T-helper 17 cell (primary cell): ENCODE measurements around the gene FUNDC1. TPM values are rescaled to one million over a fixed set of nuclear protein-coding genes. Genes with fewer than 3 reads are reported as not detected.

Experiments
- ATAC-seq: fragments of 150-1000 bp; cut with Tn5 transposase; 2 replicates; pipeline ENCODE4 v1.10.0; 2021; ENCODE audit warnings: mild to moderate bottlenecking, moderate library complexity
- DNase-seq, 3 donors: peaks; one replicate each; pipeline versions ENCODE4 v3.0.0 to v3.0.0-alpha.2; 2020 to 2021
- H3K9me3 ChIP-seq: one replicate; pipeline ENCODE4 v1.7.0; 2013; ENCODE audit warnings: low read length, mild to moderate bottlenecking; ENCODE audit not compliant: control insufficient read depth, poor library complexity, severe bottlenecking
- H3K27ac Mint-ChIP-seq: one replicate; pipeline ENCODE4 v1.8.0; 2022; ENCODE audit warnings: mild to moderate bottlenecking, moderate library complexity, mixed read lengths
- H3K27me3 Mint-ChIP-seq: one replicate; pipeline ENCODE4 v1.8.0; 2022; ENCODE audit warnings: mixed read lengths
- H3K36me3 Mint-ChIP-seq: one replicate; pipeline ENCODE4 v1.8.0; 2022; ENCODE audit warnings: low read depth, mixed read lengths
- H3K4me1 Mint-ChIP-seq: one replicate; pipeline ENCODE4 v1.8.0; 2022; ENCODE audit warnings: mild to moderate bottlenecking, mixed read lengths
- H3K4me3 Mint-ChIP-seq: one replicate; pipeline ENCODE4 v1.8.0; 2022; ENCODE audit warnings: mild to moderate bottlenecking, moderate library complexity, mixed read lengths
- total RNA-seq, 4 donors: library from RNA in 2 of 4; stranded (reverse) in 2 of 4; gene quantifications; one replicate each; pipeline ENCODE4 v1.2.3 and lab custom pipeline; 2022 to 2026

The FUNDC1 gene
- total RNA-seq, 2 donors from 2014 or later, result 5.1 to 5.4 TPM

- no peaks in the 10 kb centered on the region for H3K9me3 ChIP-seq
- H3K36me3 Mint-ChIP-seq, result no peaks in the 10 kb centered on the region
- ATAC-seq, result no peak
Observed at GRCh38 chrX:44514272-44514671, 28.4 kb downstream of the FUNDC1 start.

DNA sequence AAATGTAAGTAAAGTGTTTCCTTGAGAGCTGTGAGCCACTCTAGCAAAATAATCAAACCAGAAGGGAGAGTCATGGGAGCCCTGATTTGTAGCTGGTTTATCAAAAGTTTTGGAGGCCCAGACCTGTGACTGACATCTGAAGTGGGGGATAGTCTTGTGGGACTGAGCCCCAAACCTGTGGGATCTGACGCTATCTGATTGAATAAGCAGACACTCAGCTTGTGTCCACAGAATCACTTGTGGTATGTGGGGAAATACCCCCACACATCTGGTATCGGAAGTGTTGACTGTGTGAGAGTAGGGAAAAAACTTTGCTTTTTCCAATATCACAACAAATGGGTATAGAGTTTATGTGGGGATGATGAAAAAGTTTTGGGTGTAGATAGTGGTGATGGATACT is 35.4 kb downstream of the FUNDC1 start:
- no peak for DNase-seq
- H3K27me3 Mint-ChIP-seq, result no peaks in the 10 kb centered on the region
- no peak overlapping the region for H3K4me3 Mint-ChIP-seq
- no peak for ATAC-seq
- no peaks in the 10 kb centered on the region for H3K9me3 ChIP-seq
- no peak overlapping the region for H3K27ac Mint-ChIP-seq
- H3K36me3 Mint-ChIP-seq, result no peaks in the 10 kb centered on the region
- H3K4me1 Mint-ChIP-seq, result no peaks in the 10 kb centered on the region

More at GRCh38 chrX:44514272-44514671, 28.4 kb downstream of the FUNDC1 start:
- Mint-ChIP-seq H3K4me1 (no peaks in the 10 kb centered on the region), H3K27me3 (no peaks in the 10 kb centered on the region), H3K4me3 (no peak overlapping the region), H3K27ac (no peak overlapping the region)
- DNase-seq, result no peak

DNA sequence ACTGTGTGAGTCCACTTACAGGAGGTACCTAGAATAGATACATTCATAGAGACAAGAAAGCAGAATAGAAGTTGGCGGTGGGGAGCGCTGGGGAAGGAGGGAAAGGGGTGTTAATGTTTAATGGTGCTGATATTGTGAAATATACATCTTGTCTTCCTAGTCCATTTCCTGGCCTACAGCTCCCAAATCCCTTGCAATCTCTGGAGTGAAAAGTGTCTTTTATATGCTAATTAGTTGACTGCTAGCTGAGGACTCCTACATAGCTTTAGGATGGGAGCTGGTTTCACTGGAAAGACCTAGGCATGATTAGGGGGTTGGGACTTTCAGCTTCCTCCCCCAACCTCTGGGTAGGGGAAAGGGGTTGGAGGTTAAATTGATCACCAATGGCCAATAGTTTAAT is 36.0 kb downstream of the FUNDC1 start:
- H3K27me3 Mint-ChIP-seq, result no peaks in the 10 kb centered on the region
- no peak overlapping the region for H3K4me3 Mint-ChIP-seq
- H3K36me3 Mint-ChIP-seq, result no peaks in the 10 kb centered on the region
- DNase-seq (no peak), ATAC-seq (no peak)
- H3K27ac Mint-ChIP-seq, result no peak overlapping the region
- no peaks in the 10 kb centered on the region for H3K4me1 Mint-ChIP-seq
- no peaks in the 10 kb centered on the region for H3K9me3 ChIP-seq

GRCh38 chrX:44503560-44503959 is 39.1 kb downstream of the FUNDC1 start:
- Mint-ChIP-seq H3K27ac (no peak overlapping the region), H3K36me3 (no peaks in the 10 kb centered on the region), H3K4me1 (no peaks in the 10 kb centered on the region), H3K27me3 (no peaks in the 10 kb centered on the region), H3K4me3 (no peak overlapping the region)
- ATAC-seq, result no peak
- H3K9me3 ChIP-seq, result no peaks in the 10 kb centered on the region
- DNase-seq, result no peak

DNA sequence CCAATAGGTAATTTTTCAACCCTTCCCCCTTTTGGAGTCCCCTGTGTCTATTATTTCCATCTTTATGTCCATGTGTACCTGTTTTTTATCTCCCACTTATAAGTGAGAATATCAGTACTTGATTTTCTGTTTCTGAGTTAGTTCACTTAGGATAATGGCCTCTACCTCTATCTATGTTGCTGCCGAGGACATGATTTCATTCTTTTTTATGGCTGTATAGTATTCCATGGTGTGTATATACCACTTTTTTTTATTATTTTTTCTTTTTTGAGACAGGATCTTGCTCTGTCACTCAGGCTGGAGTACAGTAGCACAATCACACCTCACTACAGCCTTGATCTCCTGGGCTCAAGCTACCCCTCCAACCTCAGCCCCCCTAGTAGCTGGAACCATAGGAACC is 47.6 kb downstream of the FUNDC1 start:
- no peak for ATAC-seq
- Mint-ChIP-seq H3K27me3 (no peaks in the 10 kb centered on the region), H3K4me1 (no peaks in the 10 kb centered on the region), H3K27ac (no peak overlapping the region), H3K36me3 (no peaks in the 10 kb centered on the region), H3K4me3 (no peak overlapping the region)
- H3K9me3 ChIP-seq, result no peaks in the 10 kb centered on the region
- DNase-seq, result no peak

- H3K36me3 Mint-ChIP-seq, result no peaks in the 10 kb centered on the region
- H3K4me3 Mint-ChIP-seq, result no peak overlapping the region
- H3K27ac Mint-ChIP-seq, result no peak overlapping the region
- no peaks in the 10 kb centered on the region for H3K4me1 Mint-ChIP-seq
- DNase-seq (no peak), ATAC-seq (no peak)
- H3K27me3 Mint-ChIP-seq, result no peaks in the 10 kb centered on the region
- H3K9me3 ChIP-seq, result no peaks in the 10 kb centered on the region
Observed at GRCh38 chrX:44494357-44494756, 48.3 kb downstream of the FUNDC1 start.

- H3K4me1 Mint-ChIP-seq, result no peaks in the 10 kb centered on the region
- no peak overlapping the region for H3K27ac Mint-ChIP-seq
- no peaks in the 10 kb centered on the region for H3K27me3 Mint-ChIP-seq
Observed at GRCh38 chrX:44489515-44489914, 53.1 kb downstream of the FUNDC1 start.

GRCh38 chrX:44484607-44485146 is 58.0 kb downstream of the FUNDC1 start:
- Mint-ChIP-seq H3K36me3 (no peaks in the 10 kb centered on the region), H3K27me3 (no peaks in the 10 kb centered on the region), H3K4me3 (no peak overlapping the region), H3K27ac (no peak overlapping the region), H3K4me1 (no peaks in the 10 kb centered on the region)
- DNase-seq, result no peak
- no peak for ATAC-seq
- no peaks in the 10 kb centered on the region for H3K9me3 ChIP-seq

More at GRCh38 chrX:44489515-44489914, 53.1 kb downstream of the FUNDC1 start:
- ATAC-seq, result no peak
- DNase-seq, result no peak
- Mint-ChIP-seq H3K36me3 (no peaks in the 10 kb centered on the region), H3K4me3 (no peak overlapping the region)
- H3K9me3 ChIP-seq, result no peaks in the 10 kb centered on the region

DNA sequence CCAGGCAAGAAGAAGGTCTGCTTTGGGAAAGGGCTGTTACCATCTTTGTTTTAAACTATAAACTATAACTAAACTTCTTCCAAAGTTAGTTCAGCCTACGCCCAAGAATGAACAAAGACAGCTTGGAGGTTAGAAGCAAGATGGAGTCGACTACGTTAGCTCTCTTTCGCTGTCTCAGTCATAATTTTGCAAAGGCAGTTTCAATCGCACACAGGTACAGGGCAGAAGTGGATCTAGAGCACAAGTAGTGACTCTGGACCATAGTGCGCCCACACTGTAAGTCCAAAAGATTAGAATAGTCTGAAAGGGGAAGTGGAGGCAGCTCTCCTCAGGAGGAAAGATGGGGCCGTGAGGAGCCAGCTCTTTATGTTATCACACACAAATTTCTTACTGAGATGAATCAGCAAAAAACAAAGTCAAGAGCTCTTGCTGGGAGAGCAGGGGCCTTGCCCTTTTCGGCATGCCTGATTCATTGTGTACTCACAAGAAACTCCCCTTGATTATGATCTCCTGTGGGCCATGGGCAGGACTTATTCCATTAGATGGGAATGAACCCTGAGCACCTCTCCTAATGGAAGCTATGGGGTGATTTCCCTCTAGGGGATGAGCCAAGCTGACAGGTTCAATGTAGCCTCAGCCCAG is 58.6 kb downstream of the FUNDC1 start:
- no peaks in the 10 kb centered on the region for H3K9me3 ChIP-seq
- H3K4me3 Mint-ChIP-seq, result no peak overlapping the region
- H3K4me1 Mint-ChIP-seq, result no peaks in the 10 kb centered on the region
- DNase-seq (no peak), ATAC-seq (no peak)
- H3K27me3 Mint-ChIP-seq, result no peaks in the 10 kb centered on the region
- no peak overlapping the region for H3K27ac Mint-ChIP-seq
- H3K36me3 Mint-ChIP-seq, result no peaks in the 10 kb centered on the region

- no peaks in the 10 kb centered on the region for H3K36me3 Mint-ChIP-seq
- no peaks in the 10 kb centered on the region for H3K4me1 Mint-ChIP-seq
- no peak overlapping the region for H3K4me3 Mint-ChIP-seq
- no peak for ATAC-seq
- no peak overlapping the region for H3K27ac Mint-ChIP-seq
- no peak for DNase-seq
- H3K27me3 Mint-ChIP-seq, result no peaks in the 10 kb centered on the region
- H3K9me3 ChIP-seq, result no peaks in the 10 kb centered on the region
Observed at GRCh38 chrX:44482575-44482974, 60.1 kb downstream of the FUNDC1 start.

- no peak overlapping the region for H3K27ac Mint-ChIP-seq
- H3K4me1 Mint-ChIP-seq, result no peaks in the 10 kb centered on the region
- H3K9me3 ChIP-seq, result no peaks in the 10 kb centered on the region
- no peak overlapping the region for H3K4me3 Mint-ChIP-seq
- DNase-seq, result no peak
- ATAC-seq, result no peak
- H3K27me3 Mint-ChIP-seq, result no peaks in the 10 kb centered on the region
- no peaks in the 10 kb centered on the region for H3K36me3 Mint-ChIP-seq
Observed at GRCh38 chrX:44480591-44480990, 62.1 kb downstream of the FUNDC1 start.

DNA sequence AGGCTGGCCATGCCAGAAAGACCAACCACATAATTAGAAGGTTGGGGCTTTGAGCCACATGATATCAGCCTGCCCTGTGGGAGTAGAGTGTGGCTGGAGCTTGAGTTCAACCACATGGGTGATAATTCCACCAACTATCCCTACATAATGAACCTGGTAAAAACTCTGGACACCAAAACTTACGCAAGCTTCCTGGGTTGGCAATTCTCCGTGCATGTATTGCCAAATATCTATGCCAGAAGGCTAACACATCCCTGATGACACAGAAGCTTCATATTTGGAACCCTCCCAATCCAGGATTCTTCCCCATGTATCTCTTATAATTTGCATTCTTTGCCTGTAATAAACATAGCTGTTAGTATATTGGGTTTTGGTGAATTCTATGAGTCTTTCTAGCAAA is 68.2 kb downstream of the FUNDC1 start:
- H3K4me3 Mint-ChIP-seq, result no peak overlapping the region
- ATAC-seq, result no peak
- no peaks in the 10 kb centered on the region for H3K27me3 Mint-ChIP-seq

More for the DNA sequence above, 68.2 kb downstream of the FUNDC1 start:
- peaks cover 4% of the 10 kb centered on the region for H3K4me1 Mint-ChIP-seq
- no peak for DNase-seq
- H3K27ac Mint-ChIP-seq, result no peak overlapping the region
- no peaks in the 10 kb centered on the region for H3K36me3 Mint-ChIP-seq
- no peaks in the 10 kb centered on the region for H3K9me3 ChIP-seq
